ENCODE data around the gene PRSS2.

PRSS2 gene

DNA sequence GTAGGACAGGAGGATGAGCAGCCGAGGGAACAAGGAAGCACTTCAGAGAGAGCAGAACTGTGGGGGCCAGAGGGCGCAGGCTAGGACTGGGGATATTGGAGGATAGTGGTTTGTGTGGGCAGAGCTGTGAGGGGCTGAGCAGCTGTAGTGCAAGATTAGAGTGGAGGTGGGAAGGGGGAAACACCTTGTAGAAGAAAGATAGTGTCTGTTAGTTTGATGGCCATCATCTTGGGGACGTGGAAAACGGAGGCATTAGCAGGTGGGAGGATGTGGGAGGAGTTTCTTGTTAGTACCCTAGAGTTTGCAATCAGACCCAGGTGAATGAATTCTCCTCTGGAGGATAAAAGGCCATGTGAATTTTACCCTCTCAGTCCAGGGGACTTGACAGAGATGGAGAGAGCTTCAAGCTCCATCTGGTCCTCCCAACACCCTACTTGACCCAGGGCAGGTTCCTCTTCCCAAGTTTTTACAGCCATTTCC, 34.0 kb downstream of the PRSS2 start:
- Histone ChIP-seq H3K36me3 (ENCODE audit: insufficient read depth, low read length) (peaks cover 4% of the 10 kb centered on the region; the same call in 1 of the 2 replicates), H3K27ac (ENCODE audit: low read depth, low read length) (no peak overlapping the region), H3K4me3 (ENCODE audit: low read length) (no peak overlapping the region), H3K4me1 (ENCODE audit: insufficient read depth, low read length) (no peaks in the 10 kb centered on the region), H3K9me3 (ENCODE audit: insufficient read depth, low read depth, low read length) (no peaks in the 10 kb centered on the region), H3K9ac (ENCODE audit: low read depth, low read length) (no peak overlapping the region), H3K27me3 (ENCODE audit: insufficient read depth, low read length) (peaks cover 14% of the 10 kb centered on the region)
- 83% methylated on average over 4 of the region's 4 CpGs for WGBS

GRCh38 chr7:142805350-142806021, 34.7 kb downstream of the PRSS2 start:
- Histone ChIP-seq H3K9me3 (ENCODE audit: insufficient read depth, low read depth, low read length) (no peaks in the 10 kb centered on the region), H3K4me3 (ENCODE audit: low read length) (no peak overlapping the region), H3K36me3 (ENCODE audit: insufficient read depth, low read length) (peaks cover 4% of the 10 kb centered on the region; the same call in 1 of the 2 replicates), H3K27ac (ENCODE audit: low read depth, low read length) (no peak overlapping the region), H3K27me3 (ENCODE audit: insufficient read depth, low read length) (peaks cover 7% of the 10 kb centered on the region), H3K9ac (ENCODE audit: low read depth, low read length) (no peak overlapping the region), H3K4me1 (ENCODE audit: insufficient read depth, low read length) (no peaks in the 10 kb centered on the region)
- WGBS = 92% methylated on average over 2 of the region's 3 CpGs

GRCh38 chr7:142806022-142806356, 35.2 kb downstream of the PRSS2 start:
- 79% methylated on average over 2 of the region's 2 CpGs for WGBS
- Histone ChIP-seq H3K4me1 (ENCODE audit: insufficient read depth, low read length) (no peaks in the 10 kb centered on the region), H3K27ac (ENCODE audit: low read depth, low read length) (no peak overlapping the region), H3K9me3 (ENCODE audit: insufficient read depth, low read depth, low read length) (no peaks in the 10 kb centered on the region), H3K27me3 (ENCODE audit: insufficient read depth, low read length) (0 out of 2 replicates have a peak, but pooled peaks cover 4% of the 10 kb centered on the region), H3K9ac (ENCODE audit: low read depth, low read length) (no peak overlapping the region), H3K4me3 (ENCODE audit: low read length) (no peak overlapping the region), H3K36me3 (ENCODE audit: insufficient read depth, low read length) (peaks cover 4% of the 10 kb centered on the region; the same call in 1 of the 2 replicates)

DNA sequence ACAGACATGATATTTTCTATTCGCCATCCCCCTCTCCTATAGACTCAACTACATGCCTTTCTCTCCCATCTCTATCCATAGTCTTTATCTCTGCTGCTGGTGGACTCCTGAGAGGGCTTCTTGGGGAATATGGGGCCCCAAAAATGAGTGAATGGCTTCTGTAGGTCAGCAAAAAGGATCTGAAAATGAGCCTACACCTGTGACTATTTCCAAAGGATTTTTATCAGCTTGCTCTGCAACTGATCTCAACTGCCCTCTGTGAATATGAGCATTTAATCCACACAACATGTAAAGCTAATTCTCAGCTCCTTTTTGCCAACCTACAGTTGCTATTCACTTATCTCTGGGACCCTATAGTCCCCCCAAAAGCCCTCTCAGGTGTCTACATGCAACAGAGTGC, 36.2 kb downstream of the PRSS2 start:
- no peaks in the 10 kb centered on the region for H3K27me3 ChIP-seq (ENCODE audit: insufficient read depth, low read length)
- H3K4me1 ChIP-seq (ENCODE audit: insufficient read depth, low read length) = peaks cover 1% of the 10 kb centered on the region; the same call in 1 of the 2 replicates
- H3K36me3 ChIP-seq (ENCODE audit: insufficient read depth, low read length) = peaks cover 4% of the 10 kb centered on the region; the same call in 1 of the 2 replicates
- H3K4me3 ChIP-seq (ENCODE audit: low read length) = no peak overlapping the region
- no peaks in the 10 kb centered on the region for H3K9me3 ChIP-seq (ENCODE audit: insufficient read depth, low read depth, low read length)
- 100% methylated on average over 1 of the region's 1 CpG for WGBS
- H3K27ac ChIP-seq (ENCODE audit: low read depth, low read length) = no peak overlapping the region
- no peak overlapping the region for H3K9ac ChIP-seq (ENCODE audit: low read depth, low read length)

DNA sequence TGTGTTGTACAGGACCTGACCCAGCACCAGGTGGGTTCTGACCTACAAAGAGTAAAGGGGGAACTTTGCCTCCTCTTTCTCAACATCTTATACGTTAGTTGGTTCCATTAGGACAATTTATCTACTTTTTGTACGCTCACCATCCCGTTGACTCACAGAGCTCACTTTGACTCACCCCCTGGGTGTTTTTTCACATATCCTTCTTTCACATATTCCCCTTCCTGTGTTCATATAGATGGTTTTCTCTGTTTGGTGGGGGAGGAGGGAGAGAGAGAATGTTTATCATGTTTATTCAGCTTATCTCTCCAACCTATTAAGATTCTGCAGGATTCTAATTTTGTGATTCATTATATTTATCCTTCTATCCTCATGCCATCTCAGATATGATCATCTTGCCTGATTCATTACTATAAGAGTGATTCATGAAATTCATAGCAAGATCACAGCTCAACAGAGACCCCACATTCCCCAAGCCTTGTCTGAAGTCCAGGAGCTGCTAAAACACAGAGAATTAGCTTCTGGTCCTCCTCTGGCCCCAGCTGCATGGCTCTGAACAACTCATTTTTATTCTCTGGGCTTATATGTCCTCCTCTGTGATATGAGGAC, 37.2 kb downstream of the PRSS2 start:
- 94% methylated on average over 3 of the region's 3 CpGs for WGBS
- Histone ChIP-seq H3K27me3 (ENCODE audit: insufficient read depth, low read length) (no peaks in the 10 kb centered on the region), H3K27ac (ENCODE audit: low read depth, low read length) (no peak overlapping the region), H3K4me3 (ENCODE audit: low read length) (no peak overlapping the region), H3K9ac (ENCODE audit: low read depth, low read length) (no peak overlapping the region), H3K4me1 (ENCODE audit: insufficient read depth, low read length) (peaks cover 11% of the 10 kb centered on the region), H3K36me3 (ENCODE audit: insufficient read depth, low read length) (no peaks in the 10 kb centered on the region; the same call in 1 of the 2 replicates), H3K9me3 (ENCODE audit: insufficient read depth, low read depth, low read length) (no peaks in the 10 kb centered on the region)

- H3K9ac ChIP-seq (ENCODE audit: low read depth, low read length) = no peak overlapping the region
- no peak overlapping the region for H3K4me3 ChIP-seq (ENCODE audit: low read length)
- H3K27ac ChIP-seq (ENCODE audit: low read depth, low read length) = no peak overlapping the region
- no peaks in the 10 kb centered on the region for H3K27me3 ChIP-seq (ENCODE audit: insufficient read depth, low read length)
- H3K36me3 ChIP-seq (ENCODE audit: insufficient read depth, low read length) = no peaks in the 10 kb centered on the region
- H3K9me3 ChIP-seq (ENCODE audit: insufficient read depth, low read depth, low read length) = no peaks in the 10 kb centered on the region
- peaks cover 14% of the 10 kb centered on the region for H3K4me1 ChIP-seq (ENCODE audit: insufficient read depth, low read length)
Observed at GRCh38 chr7:142808461-142808801, 37.7 kb downstream of the PRSS2 start.

DNA sequence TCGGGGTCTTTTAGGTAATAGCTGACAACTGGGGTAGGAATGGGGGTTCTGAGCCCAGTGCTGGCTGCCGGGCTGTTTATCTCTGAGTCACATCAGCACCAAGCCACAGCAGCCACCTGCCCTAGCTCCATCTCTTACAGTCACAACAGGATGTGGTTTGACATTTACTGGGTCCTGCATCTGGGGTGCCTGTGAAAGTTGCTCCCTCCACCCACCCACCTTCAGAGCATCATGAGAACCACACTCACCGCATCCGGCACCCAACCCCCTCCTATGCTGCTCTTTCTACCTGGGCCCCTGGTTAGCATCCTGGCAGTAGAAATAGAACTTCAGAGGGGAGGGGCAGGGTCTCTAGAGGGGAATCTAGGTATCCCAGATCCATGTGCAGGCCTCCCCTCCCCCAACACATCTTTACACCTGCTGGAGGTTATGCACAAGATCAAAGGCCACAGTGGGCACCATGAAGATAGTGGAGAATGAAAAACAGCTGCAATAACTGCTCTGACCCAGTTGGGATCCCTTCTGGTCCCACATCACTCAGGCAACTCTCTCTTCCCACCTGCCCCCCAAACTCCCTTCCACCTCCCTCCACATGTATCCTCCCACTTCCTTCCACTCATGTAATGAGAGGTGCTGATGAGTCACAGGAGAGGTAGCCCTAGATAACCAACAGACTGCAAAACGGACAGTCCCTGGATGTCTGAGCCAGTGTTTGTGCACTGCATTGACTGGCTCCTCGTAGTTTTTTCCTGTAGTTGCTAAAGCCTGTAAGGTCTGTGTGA, 38.2 kb downstream of the PRSS2 start:
- no peaks in the 10 kb centered on the region for H3K36me3 ChIP-seq (ENCODE audit: insufficient read depth, low read length)
- no peak overlapping the region for H3K9ac ChIP-seq (ENCODE audit: low read depth, low read length)
- no peak overlapping the region for H3K27ac ChIP-seq (ENCODE audit: low read depth, low read length)
- H3K4me3 ChIP-seq (ENCODE audit: low read length) = no peak overlapping the region
- H3K27me3 ChIP-seq (ENCODE audit: insufficient read depth, low read length) = no peaks in the 10 kb centered on the region
- no peaks in the 10 kb centered on the region for H3K9me3 ChIP-seq (ENCODE audit: insufficient read depth, low read depth, low read length)
- peaks cover 19% of the 10 kb centered on the region for H3K4me1 ChIP-seq (ENCODE audit: insufficient read depth, low read length)
- WGBS = 84% methylated on average over 5 of the region's 6 CpGs

- Histone ChIP-seq H3K9ac (ENCODE audit: low read depth, low read length) (no peak overlapping the region), H3K27ac (ENCODE audit: low read depth, low read length) (no peak overlapping the region), H3K27me3 (ENCODE audit: insufficient read depth, low read length) (no peaks in the 10 kb centered on the region), H3K36me3 (ENCODE audit: insufficient read depth, low read length) (no peaks in the 10 kb centered on the region), H3K4me3 (ENCODE audit: low read length) (no peak overlapping the region), H3K9me3 (ENCODE audit: insufficient read depth, low read depth, low read length) (no peaks in the 10 kb centered on the region), H3K4me1 (ENCODE audit: insufficient read depth, low read length) (peaks cover 26% of the 10 kb centered on the region)
- WGBS = 97% methylated on average over 2 of the region's 2 CpGs
Observed at GRCh38 chr7:142809671-142810070, 38.9 kb downstream of the PRSS2 start.

GRCh38 chr7:142811154-142811737, 40.5 kb downstream of the PRSS2 start:
- Histone ChIP-seq H3K4me3 (ENCODE audit: low read length) (no peak overlapping the region), H3K4me1 (ENCODE audit: insufficient read depth, low read length) (peaks cover 29% of the 10 kb centered on the region), H3K27me3 (ENCODE audit: insufficient read depth, low read length) (no peaks in the 10 kb centered on the region), H3K27ac (ENCODE audit: low read depth, low read length) (no peak overlapping the region), H3K36me3 (ENCODE audit: insufficient read depth, low read length) (no peaks in the 10 kb centered on the region), H3K9ac (ENCODE audit: low read depth, low read length) (no peak overlapping the region), H3K9me3 (ENCODE audit: insufficient read depth, low read depth, low read length) (no peaks in the 10 kb centered on the region)
- 45% methylated on average over 6 of the region's 6 CpGs for WGBS

DNA sequence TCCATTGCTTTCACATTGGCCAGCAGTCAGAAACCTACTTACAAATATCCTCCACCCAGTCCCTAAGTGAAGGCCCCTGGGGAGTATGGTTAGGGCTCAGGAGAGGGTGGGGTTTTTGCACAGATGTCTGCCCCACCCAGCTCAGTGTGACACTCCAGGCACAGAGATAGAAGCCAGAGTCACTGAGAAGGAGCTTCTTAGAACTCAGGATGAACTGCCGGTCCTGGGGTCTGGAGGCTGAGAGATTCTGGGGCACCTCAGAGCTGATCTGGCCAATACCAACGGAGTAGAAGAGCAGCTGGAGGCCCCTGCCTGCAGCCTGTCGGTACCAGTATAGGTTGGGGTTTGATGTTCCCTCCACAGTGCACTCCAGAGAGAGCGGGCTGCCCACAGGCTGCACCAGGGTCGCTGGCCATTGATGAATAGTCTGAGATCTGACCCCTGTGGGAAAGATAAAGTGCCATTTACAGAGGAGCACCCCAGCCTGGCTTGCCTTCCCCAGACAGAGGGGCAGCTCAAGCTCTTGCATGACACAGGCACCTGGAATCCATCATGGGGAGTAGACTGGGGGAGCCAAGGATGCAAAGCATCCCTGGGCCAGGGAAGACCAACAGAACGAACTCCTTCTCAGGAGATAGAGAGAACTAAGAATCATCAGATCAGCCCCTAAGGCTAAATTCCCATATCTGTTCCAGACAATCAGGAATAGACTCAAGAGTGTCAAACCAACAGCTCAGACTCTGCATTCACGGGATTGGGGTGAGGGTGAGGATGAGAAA, 41.9 kb downstream of the PRSS2 start:
- 0 out of 2 replicates have a peak overlapping the region, but pooled peaks have one; percentile 10 for H3K9ac ChIP-seq (ENCODE audit: low read depth, low read length)
- H3K4me1 ChIP-seq (ENCODE audit: insufficient read depth, low read length) = peaks cover 29% of the 10 kb centered on the region
- peak overlapping the region; percentile 55; the same call in 1 of the 2 replicates for H3K27ac ChIP-seq (ENCODE audit: low read depth, low read length)
- no peaks in the 10 kb centered on the region for H3K9me3 ChIP-seq (ENCODE audit: insufficient read depth, low read depth, low read length)
- H3K27me3 ChIP-seq (ENCODE audit: insufficient read depth, low read length) = no peaks in the 10 kb centered on the region
- 66% methylated on average over 7 of the region's 7 CpGs for WGBS
- H3K4me3 ChIP-seq (ENCODE audit: low read length) = 0 out of 2 replicates have a peak overlapping the region, but pooled peaks have one; percentile 3
- no peaks in the 10 kb centered on the region for H3K36me3 ChIP-seq (ENCODE audit: insufficient read depth, low read length)
